H9 (cell line): ENCODE results near the gene ZBTB38. TPM values are rescaled to one million over a fixed set of nuclear protein-coding genes. Genes with fewer than 3 reads are reported as not detected.

Experiments
- DNase-seq: peaks from one replicate; pipeline ENCODE4 v3.0.0-alpha.2; 2017
- H2AFZ ChIP-seq: one replicate; pipeline ENCODE4 v1.6.1; 2013; ENCODE audit warnings: mild to moderate bottlenecking, low read length, control low read depth, moderate library complexity
- H2AK5ac ChIP-seq: 2 replicates; pipeline ENCODE4 v1.6.1; 2013; ENCODE audit warnings: low read length, control low read depth, mixed read lengths; ENCODE audit not compliant: insufficient read length
- H2BK120ac ChIP-seq: one replicate; pipeline ENCODE4 v1.6.1; 2013; ENCODE audit warnings: low read depth, mild to moderate bottlenecking, low read length, control low read depth, inconsistent platforms; ENCODE audit not compliant: poor library complexity, severe bottlenecking
- H2BK12ac ChIP-seq: 2 replicates; pipeline ENCODE4 v1.6.1; 2013; ENCODE audit warnings: low read length, control low read depth, mixed read lengths, low read depth; ENCODE audit not compliant: insufficient read length
- H2BK15ac ChIP-seq: 2 replicates; pipeline ENCODE4 v1.6.1; 2013; ENCODE audit warnings: low read depth, low read length, control low read depth
- H2BK20ac ChIP-seq: one replicate; pipeline ENCODE4 v1.6.1; 2013; ENCODE audit warnings: low read depth, mild to moderate bottlenecking, low read length, control low read depth, inconsistent platforms; ENCODE audit not compliant: poor library complexity, severe bottlenecking
- H2BK5ac ChIP-seq: 2 replicates; pipeline ENCODE4 v1.6.1; 2013; ENCODE audit warnings: low read length, control low read depth, mixed read lengths; ENCODE audit not compliant: insufficient read length
- H3K14ac ChIP-seq: 2 replicates; pipeline ENCODE4 v1.6.1; 2013; ENCODE audit warnings: low read length, control low read depth; ENCODE audit not compliant: insufficient read depth
- H3K18ac ChIP-seq: 2 replicates; pipeline ENCODE4 v1.6.1; 2013; ENCODE audit warnings: low read depth, mild to moderate bottlenecking, mixed read lengths, low read length, control low read depth; ENCODE audit not compliant: insufficient read length
- H3K23ac ChIP-seq: 2 replicates; pipeline ENCODE4 v1.6.1; 2013; ENCODE audit warnings: low read length, control low read depth, mixed read lengths, low read depth; ENCODE audit not compliant: insufficient read length
- H3K23me2 ChIP-seq: 2 replicates; pipeline ENCODE4 v1.6.1; 2013; ENCODE audit warnings: low read depth, mild to moderate bottlenecking, mixed read lengths, low read length, control low read depth; ENCODE audit not compliant: insufficient read length, poor library complexity, severe bottlenecking
- H3K27ac ChIP-seq: 2 replicates; pipeline ENCODE4 v1.5.1; 2013; ENCODE audit warnings: low read length, control low read depth, mixed read lengths, low read depth; ENCODE audit not compliant: insufficient read length
- H3K27me3 ChIP-seq: 2 replicates; pipeline ENCODE4 v1.6.1; 2013; ENCODE audit warnings: low read length, control low read depth, inconsistent platforms; ENCODE audit not compliant: insufficient read depth
- H3K4ac ChIP-seq: 2 replicates; pipeline ENCODE4 v1.6.1; 2013; ENCODE audit warnings: low read depth, mild to moderate bottlenecking, control low read depth, inconsistent platforms, low read length, moderate library complexity
- H3K4me1 ChIP-seq: 2 replicates; pipeline ENCODE4 v1.6.1; 2013; ENCODE audit warnings: low read length, control low read depth, inconsistent platforms; ENCODE audit not compliant: insufficient read depth
- H3K4me2 ChIP-seq: 2 replicates; pipeline ENCODE4 v1.6.1; 2013; ENCODE audit warnings: low read length, control low read depth, mixed read lengths; ENCODE audit not compliant: insufficient read length, insufficient read depth
- H3K56ac ChIP-seq: 2 replicates; pipeline ENCODE4 v1.6.1; 2013; ENCODE audit warnings: low read depth, mild to moderate bottlenecking, mixed read lengths, low read length, control low read depth; ENCODE audit not compliant: insufficient read length
- H3K79me1 ChIP-seq: 2 replicates; pipeline ENCODE4 v1.6.1; 2013; ENCODE audit warnings: low read depth, mild to moderate bottlenecking, moderate library complexity, low read length, control low read depth, inconsistent platforms; ENCODE audit not compliant: insufficient read depth, poor library complexity, severe bottlenecking
- H3K79me2 ChIP-seq: 2 replicates; pipeline ENCODE4 v1.6.1; 2013; ENCODE audit warnings: low read length, control low read depth, inconsistent platforms; ENCODE audit not compliant: insufficient read depth
- H3K9ac ChIP-seq: 2 replicates; pipeline ENCODE4 v1.6.1; 2013; ENCODE audit warnings: low read length, control low read depth, mixed read lengths; ENCODE audit not compliant: insufficient read length; ENCODE audit errors: extremely low read depth
- H3K9me3 ChIP-seq: one replicate; pipeline ENCODE4 v1.6.1; 2013; ENCODE audit warnings: low read depth, low read length, inconsistent platforms; ENCODE audit not compliant: control insufficient read depth
- H3T11ph ChIP-seq: one replicate; pipeline ENCODE4 v1.6.1; 2013; ENCODE audit warnings: mild to moderate bottlenecking, low read length, control low read depth, inconsistent platforms
- H4K20me1 ChIP-seq: one replicate; pipeline ENCODE4 v1.6.1; 2013; ENCODE audit not compliant: control insufficient read depth, insufficient read length, insufficient read depth
- H4K5ac ChIP-seq: 2 replicates; pipeline ENCODE4 v1.6.1; 2013; ENCODE audit warnings: low read depth, mild to moderate bottlenecking, mixed read lengths, low read length, control low read depth; ENCODE audit not compliant: insufficient read length
- H4K8ac ChIP-seq: replicated peaks from 2 replicates; pipeline ENCODE4 v1.6.1; 2013; ENCODE audit warnings: low read length, control low read depth, mixed read lengths, low read depth; ENCODE audit not compliant: insufficient read length
- H4K91ac ChIP-seq: 2 replicates; pipeline ENCODE4 v1.6.1; 2013; ENCODE audit warnings: low read depth, mild to moderate bottlenecking, moderate library complexity, mixed read lengths, low read length, control low read depth; ENCODE audit not compliant: insufficient read length
- H3K27ac Mint-ChIP-seq, 3 experiments: 2 replicates in 2 of 3; 3 replicates in 1 of 3; pipeline ENCODE4 v1.8.0; 2020 to 2021; ENCODE audit warnings: mixed read lengths in 3 of 3, mild to moderate bottlenecking in 1 of 3, moderate library complexity in 1 of 3
- H3K27me3 Mint-ChIP-seq: 2 replicates; pipeline ENCODE4 v1.8.0; 2021; ENCODE audit warnings: low read depth, mild to moderate bottlenecking, moderate library complexity, mixed read lengths
- H3K36me3 Mint-ChIP-seq, 3 experiments: 2 replicates in 2 of 3; 3 replicates in 1 of 3; pipeline ENCODE4 v1.8.0; 2020 to 2021; ENCODE audit warnings: low read depth in 3 of 3, mixed read lengths in 3 of 3; ENCODE audit not compliant: insufficient read depth in 1 of 3
- H3K4me1 Mint-ChIP-seq, 2 experiments: 2 replicates each; pipeline ENCODE4 v1.8.0; 2020; ENCODE audit warnings: mixed read lengths in 2 of 2
- H3K4me3 Mint-ChIP-seq, 2 experiments: 2 replicates in 1 of 2; 3 replicates in 1 of 2; pipeline ENCODE4 v1.8.0; 2020 to 2021; ENCODE audit warnings: mild to moderate bottlenecking in 2 of 2, mixed read lengths in 2 of 2, moderate library complexity in 1 of 2
- H3K9me3 Mint-ChIP-seq, 2 experiments: 2 replicates in 1 of 2; 3 replicates in 1 of 2; pipeline ENCODE4 v1.8.0; 2020; ENCODE audit warnings: mild to moderate bottlenecking in 2 of 2, mixed read lengths in 2 of 2, moderate library complexity in 1 of 2
- CTCF ChIP-seq: fragments of 200-600 bp; sonication (generic); conservative IDR thresholded peaks from 3 replicates; pipeline ENCODE4 v1.8.0; 2021; ENCODE audit warnings: antibody characterized with exemption, mild to moderate bottlenecking
- WGBS: extraction: QIAGEN DNeasy Blood & Tissue Kit; methylation state at CpG from one replicate; pipeline ENCODE4 v1.1.7; 2013; ENCODE audit warnings: missing lambda C conversion rate, low lambda C conversion rate, mixed read lengths; ENCODE audit not compliant: insufficient read length; ENCODE audit errors: extremely low coverage; 5-methylcytosine and 5-hydroxymethylcytosine counted together
- total RNA-seq: library from RNA; stranded (reverse); gene quantifications from 2 replicates; pipeline ENCODE4 v1.2.1, GENCODE V29; 2021

Gene ZBTB38
- total RNA-seq, 1 experiment from 2014 or later = 14.6 TPM

GRCh38 chr3:141321109-141321497 lies 47.2 kb upstream of the ZBTB38 start:
- Histone ChIP-seq H4K91ac (no peak overlapping the region), H3K18ac (no peak overlapping the region), H3K27me3 (no peaks in the 10 kb centered on the region), H3K56ac (no peak overlapping the region), H2BK20ac (no peak overlapping the region), H4K20me1 (no peaks in the 10 kb centered on the region), H2BK12ac (no peak overlapping the region), H3K23me2 (no peaks in the 10 kb centered on the region), H3K27ac (no peak overlapping the region), H2BK5ac (no peak overlapping the region), H3K23ac (no peak overlapping the region), H3T11ph (no peak overlapping the region), H4K8ac (no peak overlapping the region), H2AK5ac (no peak overlapping the region), H2AFZ (no peak overlapping the region), H3K4me1 (peaks cover under 1% of the 10 kb centered on the region; the same call in 1 of the 2 replicates), H4K5ac (no peak overlapping the region), H3K14ac (no peak overlapping the region), H2BK120ac (no peak overlapping the region), H3K4me2 (no peak overlapping the region), H3K9me3 (no peaks in the 10 kb centered on the region), H2BK15ac (no peak overlapping the region), H3K9ac (no peak overlapping the region), H3K79me1 (no peaks in the 10 kb centered on the region), H3K4ac (no peak overlapping the region), H3K79me2 (no peaks in the 10 kb centered on the region)
- TF ChIP-seq CTCF = no peak
- WGBS = no CpG with 5 or more reads among the region's 1 CpG
- peaks cover 7 to 16% (median 9%) of the 10 kb centered on the region in 3 experiments; a peak in 6 of 7 replicates for H3K36me3 Mint-ChIP-seq
- H3K4me3 Mint-ChIP-seq = no peak overlapping the region
- peaks cover 6% of the 10 kb centered on the region in 2 experiments for H3K4me1 Mint-ChIP-seq
- H3K9me3 Mint-ChIP-seq = peaks cover 13 to 19% of the 10 kb centered on the region in 2 experiments
- DNase-seq = no peak
- no peak overlapping the region for H3K27ac Mint-ChIP-seq
- no peaks in the 10 kb centered on the region; the same call in 1 of the 2 replicates for H3K27me3 Mint-ChIP-seq
